Liver (tissue), 9 donors: ENCODE data around the gene TFR2. TPM values are rescaled to one million over a fixed set of nuclear protein-coding genes. Genes with fewer than 3 reads are reported as not detected.

Experiments
- DNase-seq: peaks from one replicate; pipeline ENCODE4 v3.0.0-alpha.2; 2017; ENCODE audit warnings: low spot score
- H3K27ac ChIP-seq, 2 donors: one replicate each; pipeline ENCODE4 v1.7.0; 2013; ENCODE audit warnings: inconsistent platforms in 2 of 2, low read length in 2 of 2, control low read depth in 1 of 2, low read depth in 1 of 2, mild to moderate bottlenecking in 1 of 2
- H3K27me3 ChIP-seq, 4 donors: one replicate each; pipeline versions ENCODE4 v1.6.1 to v1.7.0; 2013; ENCODE audit warnings: low read length in 3 of 4, inconsistent platforms in 1 of 4, mild to moderate bottlenecking in 1 of 4, moderate library complexity in 1 of 4; ENCODE audit not compliant: control insufficient read depth in 4 of 4, insufficient read depth in 4 of 4
- H3K36me3 ChIP-seq, 4 donors: one replicate each; pipeline versions ENCODE4 v1.6.1 to v1.7.0; 2013; ENCODE audit warnings: low read length in 3 of 4, mild to moderate bottlenecking in 3 of 4, low read depth in 1 of 4, moderate library complexity in 1 of 4; ENCODE audit not compliant: control insufficient read depth in 4 of 4, insufficient read depth in 3 of 4
- H3K4me1 ChIP-seq, 4 donors: one replicate each; pipeline versions ENCODE4 v1.6.1 to v1.7.0; 2013; ENCODE audit warnings: low read length in 3 of 4, mild to moderate bottlenecking in 3 of 4, moderate library complexity in 1 of 4; ENCODE audit not compliant: control insufficient read depth in 4 of 4, insufficient read depth in 4 of 4
- H3K4me3 ChIP-seq, 3 donors: one replicate each; pipeline versions ENCODE4 v1.6.1 to v1.7.0; 2013; ENCODE audit warnings: low read length in 3 of 3, control low read depth in 1 of 3, low read depth in 1 of 3, mild to moderate bottlenecking in 1 of 3
- H3K9ac ChIP-seq, 2 donors: one replicate each; pipeline ENCODE4 v1.7.0; 2013; ENCODE audit warnings: low read length in 2 of 2, mild to moderate bottlenecking in 2 of 2, moderate library complexity in 2 of 2, control low read depth in 1 of 2, low read depth in 1 of 2
- H3K9me3 ChIP-seq, 4 donors: one replicate each; pipeline versions ENCODE4 v1.6.1 to v1.7.0; 2013; ENCODE audit warnings: low read length in 3 of 4; ENCODE audit not compliant: control insufficient read depth in 4 of 4
- EGR1 ChIP-seq, 2 donors: IDR thresholded peaks; 2 replicates each; pipeline ENCODE4 v1.6.1; 2016 to 2018; ENCODE audit warnings: antibody characterized with exemption in 2 of 2, low read depth in 2 of 2
- FOXA1 ChIP-seq: IDR thresholded peaks from 2 replicates; pipeline ENCODE4 v1.6.1; 2016; ENCODE audit warnings: antibody characterized with exemption
- FOXA2 ChIP-seq: IDR thresholded peaks from 2 replicates; pipeline ENCODE4 v1.6.1; 2016; ENCODE audit warnings: antibody characterized with exemption
- GABPA ChIP-seq, 2 donors: IDR thresholded peaks in 1 of 2; conservative IDR thresholded peaks in 1 of 2; 2 replicates each; pipeline ENCODE4 v1.6.1; 2016; ENCODE audit warnings: antibody characterized with exemption in 2 of 2, mild to moderate bottlenecking in 1 of 2, moderate library complexity in 1 of 2
- HNF4A ChIP-seq, 2 donors: conservative IDR thresholded peaks; 2 replicates each; pipeline ENCODE4 v1.6.1; 2016; ENCODE audit warnings: antibody characterized with exemption in 2 of 2, mild to moderate bottlenecking in 2 of 2
- HNF4G ChIP-seq: IDR thresholded peaks from 2 replicates; pipeline ENCODE4 v1.6.1; 2016; ENCODE audit warnings: antibody characterized with exemption
- JUND ChIP-seq, 2 donors: IDR thresholded peaks; 2 replicates each; pipeline ENCODE4 v1.6.1; 2016; ENCODE audit warnings: antibody characterized with exemption in 2 of 2
- NR2F2 ChIP-seq: IDR thresholded peaks from 2 replicates; pipeline ENCODE4 v1.6.1; 2016; ENCODE audit warnings: antibody characterized with exemption
- RAD21 ChIP-seq, 2 donors: IDR thresholded peaks; 2 replicates each; pipeline ENCODE4 v1.6.1; 2016; ENCODE audit warnings: antibody characterized with exemption in 2 of 2, mild to moderate bottlenecking in 2 of 2
- RXRA ChIP-seq, 2 donors: IDR thresholded peaks; 2 replicates each; pipeline ENCODE4 v1.6.1; 2017 to 2018; ENCODE audit warnings: antibody characterized with exemption in 2 of 2, mild to moderate bottlenecking in 1 of 2
- SP1 ChIP-seq: IDR thresholded peaks from 2 replicates; pipeline ENCODE4 v1.6.1; 2018; ENCODE audit warnings: antibody characterized with exemption, mild to moderate bottlenecking
- TAF1 ChIP-seq: conservative IDR thresholded peaks from 2 replicates; pipeline ENCODE4 v1.6.1; 2016; ENCODE audit warnings: antibody characterized with exemption, mild to moderate bottlenecking
- YY1 ChIP-seq: IDR thresholded peaks from 2 replicates; pipeline ENCODE4 v1.6.1; 2016; ENCODE audit warnings: antibody characterized with exemption, mild to moderate bottlenecking
- WGBS: extraction: QIAGEN DNeasy Blood & Tissue Kit; methylation state at CpG from one replicate; pipeline ENCODE4 v1.1.7; 2013; 5-methylcytosine and 5-hydroxymethylcytosine counted together
- polyA plus RNA-seq, 2 donors: library from polyadenylated mRNA; stranded (reverse) in 1 of 2; unstranded in 1 of 2; fragments of 200-250 nt in 1 of 2; fragments of >200 nt in 1 of 2; fragmentation: Nextera tagmentation in 1 of 2; extraction: Ambion mirVana in 1 of 2; gene quantifications; one replicate each; pipeline versions ENCODE4 v1.2.1 to v1.2.3, GENCODE V29; 2013 to 2015
- total RNA-seq, 2 donors: library from RNA; depleted of rRNA; stranded (reverse); fragments of >200 nt; gene quantifications; one replicate each; pipeline ENCODE4 v1.2.3, GENCODE V29; 2014
- TF ChIP-seq, protein P1 (sequence below): IDR thresholded peaks from 2 replicates; pipeline ENCODE4 v1.6.1; 2016; ENCODE audit warnings: antibody characterized with exemption, mild to moderate bottlenecking
- TF ChIP-seq, protein P2 (sequence below): fragments of 150-350 bp; IDR thresholded peaks from 2 replicates; pipeline ENCODE4 v1.5.1; 2017; ENCODE audit warnings: improper control_type of control experiment, low read depth, low read length; ENCODE audit not compliant: missing input control
- TF ChIP-seq, protein P3 (sequence below): IDR thresholded peaks from 2 replicates; pipeline ENCODE4 v1.6.1; 2016; ENCODE audit warnings: antibody characterized with exemption
- TF ChIP-seq, protein P4 (sequence below): IDR thresholded peaks from 2 replicates; pipeline ENCODE4 v1.6.1; 2016; ENCODE audit warnings: antibody characterized with exemption
- TF ChIP-seq, protein P5 (sequence below): IDR thresholded peaks from 2 replicates; pipeline ENCODE4 v1.6.1; 2016; ENCODE audit warnings: antibody characterized with exemption
- donor health status: healthy.
- donor health status: healthy.
- donor health status: healthy.
- donor health status: healthy.
- donor health status: healthy.

Gene TFR2
- total and polyA plus RNA-seq, 4 donors = 276 to 663 (median 356) TPM

DNA sequence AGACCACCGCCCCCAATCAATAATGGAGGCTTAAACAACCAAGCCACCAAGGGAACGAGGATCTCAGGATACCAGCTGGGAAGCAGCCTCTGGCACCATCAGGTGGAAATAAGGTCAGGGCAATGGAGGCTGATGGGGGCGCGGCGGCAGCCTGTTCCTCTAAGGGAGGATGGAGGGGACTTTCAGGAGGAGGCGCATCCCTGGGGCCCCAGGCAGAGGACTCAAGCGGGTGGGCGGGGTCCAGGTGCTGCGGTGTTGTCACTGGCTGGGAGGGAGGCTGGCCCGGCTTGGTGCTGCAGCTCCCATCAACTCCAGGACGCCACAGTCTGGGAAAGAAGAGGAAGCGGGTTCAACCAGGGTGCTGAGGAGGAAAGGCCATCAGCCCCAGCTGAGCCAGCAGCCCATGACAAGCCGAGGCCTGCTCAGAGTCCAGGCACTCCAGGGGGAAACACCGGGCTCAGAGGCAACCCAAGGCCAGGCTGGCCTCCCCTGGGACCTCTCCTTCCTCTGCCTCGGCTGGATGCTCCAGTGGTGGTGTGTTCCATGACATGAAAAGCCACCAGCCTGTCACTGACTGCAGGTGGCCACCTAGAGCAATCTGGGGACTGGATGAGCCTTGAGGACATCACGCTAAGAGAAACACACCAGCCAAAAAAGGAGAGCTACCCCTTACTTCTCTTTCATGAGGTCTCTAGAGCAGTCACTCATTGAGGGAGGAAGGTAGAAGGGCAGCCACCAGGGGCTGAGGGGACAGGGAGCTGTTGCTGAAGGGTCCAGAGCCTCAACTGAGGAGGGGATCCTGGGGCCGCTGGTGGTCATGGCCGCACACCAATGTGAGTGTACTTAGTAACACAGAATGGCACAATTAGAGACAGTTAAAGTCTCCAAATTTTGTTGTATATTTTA is 48.1 kb upstream of the TFR2 start:
- H3K36me3 ChIP-seq = peaks cover 0 to 30% (median 22%) of the 10 kb centered on the region in 4 donors
- no peak for DNase-seq
- H3K9me3 ChIP-seq = no peaks in the 10 kb centered on the region
- peaks cover 7 to 34% (median 21%) of the 10 kb centered on the region in 4 donors for H3K4me1 ChIP-seq
- no peak overlapping the region for H3K4me3 ChIP-seq
- WGBS = 90% methylated on average over 18 of the region's 18 CpGs
- TF ChIP-seq, protein P1, sequence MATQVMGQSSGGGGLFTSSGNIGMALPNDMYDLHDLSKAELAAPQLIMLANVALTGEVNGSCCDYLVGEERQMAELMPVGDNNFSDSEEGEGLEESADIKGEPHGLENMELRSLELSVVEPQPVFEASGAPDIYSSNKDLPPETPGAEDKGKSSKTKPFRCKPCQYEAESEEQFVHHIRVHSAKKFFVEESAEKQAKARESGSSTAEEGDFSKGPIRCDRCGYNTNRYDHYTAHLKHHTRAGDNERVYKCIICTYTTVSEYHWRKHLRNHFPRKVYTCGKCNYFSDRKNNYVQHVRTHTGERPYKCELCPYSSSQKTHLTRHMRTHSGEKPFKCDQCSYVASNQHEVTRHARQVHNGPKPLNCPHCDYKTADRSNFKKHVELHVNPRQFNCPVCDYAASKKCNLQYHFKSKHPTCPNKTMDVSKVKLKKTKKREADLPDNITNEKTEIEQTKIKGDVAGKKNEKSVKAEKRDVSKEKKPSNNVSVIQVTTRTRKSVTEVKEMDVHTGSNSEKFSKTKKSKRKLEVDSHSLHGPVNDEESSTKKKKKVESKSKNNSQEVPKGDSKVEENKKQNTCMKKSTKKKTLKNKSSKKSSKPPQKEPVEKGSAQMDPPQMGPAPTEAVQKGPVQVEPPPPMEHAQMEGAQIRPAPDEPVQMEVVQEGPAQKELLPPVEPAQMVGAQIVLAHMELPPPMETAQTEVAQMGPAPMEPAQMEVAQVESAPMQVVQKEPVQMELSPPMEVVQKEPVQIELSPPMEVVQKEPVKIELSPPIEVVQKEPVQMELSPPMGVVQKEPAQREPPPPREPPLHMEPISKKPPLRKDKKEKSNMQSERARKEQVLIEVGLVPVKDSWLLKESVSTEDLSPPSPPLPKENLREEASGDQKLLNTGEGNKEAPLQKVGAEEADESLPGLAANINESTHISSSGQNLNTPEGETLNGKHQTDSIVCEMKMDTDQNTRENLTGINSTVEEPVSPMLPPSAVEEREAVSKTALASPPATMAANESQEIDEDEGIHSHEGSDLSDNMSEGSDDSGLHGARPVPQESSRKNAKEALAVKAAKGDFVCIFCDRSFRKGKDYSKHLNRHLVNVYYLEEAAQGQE = no peak
- TF ChIP-seq FOXA2 (no peak), EGR1 (IDR thresholded peaks at IDR 0.05; ENCODE audit: low read depth in 2 of 2) (no peak), TAF1 (no peak), JUND (IDR thresholded peaks at IDR 0.05) (no peak), HNF4A (conservative IDR thresholded peaks at IDR 0.05) (no peak), RAD21 (IDR thresholded peaks at IDR 0.05) (no peak), SP1 (no peak), FOXA1 (no peak), GABPA (IDR thresholded peaks at IDR 0.05 in 1 of 2, conservative IDR thresholded peaks at IDR 0.05 in 1 of 2) (no peak), HNF4G (no peak), RXRA (IDR thresholded peaks at IDR 0.05) (no peak), YY1 (no peak), NR2F2 (no peak)
- TF ChIP-seq, protein P2, sequence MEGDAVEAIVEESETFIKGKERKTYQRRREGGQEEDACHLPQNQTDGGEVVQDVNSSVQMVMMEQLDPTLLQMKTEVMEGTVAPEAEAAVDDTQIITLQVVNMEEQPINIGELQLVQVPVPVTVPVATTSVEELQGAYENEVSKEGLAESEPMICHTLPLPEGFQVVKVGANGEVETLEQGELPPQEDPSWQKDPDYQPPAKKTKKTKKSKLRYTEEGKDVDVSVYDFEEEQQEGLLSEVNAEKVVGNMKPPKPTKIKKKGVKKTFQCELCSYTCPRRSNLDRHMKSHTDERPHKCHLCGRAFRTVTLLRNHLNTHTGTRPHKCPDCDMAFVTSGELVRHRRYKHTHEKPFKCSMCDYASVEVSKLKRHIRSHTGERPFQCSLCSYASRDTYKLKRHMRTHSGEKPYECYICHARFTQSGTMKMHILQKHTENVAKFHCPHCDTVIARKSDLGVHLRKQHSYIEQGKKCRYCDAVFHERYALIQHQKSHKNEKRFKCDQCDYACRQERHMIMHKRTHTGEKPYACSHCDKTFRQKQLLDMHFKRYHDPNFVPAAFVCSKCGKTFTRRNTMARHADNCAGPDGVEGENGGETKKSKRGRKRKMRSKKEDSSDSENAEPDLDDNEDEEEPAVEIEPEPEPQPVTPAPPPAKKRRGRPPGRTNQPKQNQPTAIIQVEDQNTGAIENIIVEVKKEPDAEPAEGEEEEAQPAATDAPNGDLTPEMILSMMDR = no peak
- TF ChIP-seq, protein P3, sequence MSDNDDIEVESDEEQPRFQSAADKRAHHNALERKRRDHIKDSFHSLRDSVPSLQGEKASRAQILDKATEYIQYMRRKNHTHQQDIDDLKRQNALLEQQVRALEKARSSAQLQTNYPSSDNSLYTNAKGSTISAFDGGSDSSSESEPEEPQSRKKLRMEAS = no peak
- TF ChIP-seq, protein P4, sequence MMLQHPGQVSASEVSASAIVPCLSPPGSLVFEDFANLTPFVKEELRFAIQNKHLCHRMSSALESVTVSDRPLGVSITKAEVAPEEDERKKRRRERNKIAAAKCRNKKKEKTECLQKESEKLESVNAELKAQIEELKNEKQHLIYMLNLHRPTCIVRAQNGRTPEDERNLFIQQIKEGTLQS = no peak
- TF ChIP-seq, protein P5, sequence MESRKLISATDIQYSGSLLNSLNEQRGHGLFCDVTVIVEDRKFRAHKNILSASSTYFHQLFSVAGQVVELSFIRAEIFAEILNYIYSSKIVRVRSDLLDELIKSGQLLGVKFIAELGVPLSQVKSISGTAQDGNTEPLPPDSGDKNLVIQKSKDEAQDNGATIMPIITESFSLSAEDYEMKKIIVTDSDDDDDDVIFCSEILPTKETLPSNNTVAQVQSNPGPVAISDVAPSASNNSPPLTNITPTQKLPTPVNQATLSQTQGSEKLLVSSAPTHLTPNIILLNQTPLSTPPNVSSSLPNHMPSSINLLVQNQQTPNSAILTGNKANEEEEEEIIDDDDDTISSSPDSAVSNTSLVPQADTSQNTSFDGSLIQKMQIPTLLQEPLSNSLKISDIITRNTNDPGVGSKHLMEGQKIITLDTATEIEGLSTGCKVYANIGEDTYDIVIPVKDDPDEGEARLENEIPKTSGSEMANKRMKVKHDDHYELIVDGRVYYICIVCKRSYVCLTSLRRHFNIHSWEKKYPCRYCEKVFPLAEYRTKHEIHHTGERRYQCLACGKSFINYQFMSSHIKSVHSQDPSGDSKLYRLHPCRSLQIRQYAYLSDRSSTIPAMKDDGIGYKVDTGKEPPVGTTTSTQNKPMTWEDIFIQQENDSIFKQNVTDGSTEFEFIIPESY = no peak
- H3K27ac ChIP-seq = no peak overlapping the region
- no peaks in the 10 kb centered on the region for H3K27me3 ChIP-seq
- H3K9ac ChIP-seq = no peak overlapping the region
